ENCODE results near the gene AQP5.

Gene AQP5

DNA sequence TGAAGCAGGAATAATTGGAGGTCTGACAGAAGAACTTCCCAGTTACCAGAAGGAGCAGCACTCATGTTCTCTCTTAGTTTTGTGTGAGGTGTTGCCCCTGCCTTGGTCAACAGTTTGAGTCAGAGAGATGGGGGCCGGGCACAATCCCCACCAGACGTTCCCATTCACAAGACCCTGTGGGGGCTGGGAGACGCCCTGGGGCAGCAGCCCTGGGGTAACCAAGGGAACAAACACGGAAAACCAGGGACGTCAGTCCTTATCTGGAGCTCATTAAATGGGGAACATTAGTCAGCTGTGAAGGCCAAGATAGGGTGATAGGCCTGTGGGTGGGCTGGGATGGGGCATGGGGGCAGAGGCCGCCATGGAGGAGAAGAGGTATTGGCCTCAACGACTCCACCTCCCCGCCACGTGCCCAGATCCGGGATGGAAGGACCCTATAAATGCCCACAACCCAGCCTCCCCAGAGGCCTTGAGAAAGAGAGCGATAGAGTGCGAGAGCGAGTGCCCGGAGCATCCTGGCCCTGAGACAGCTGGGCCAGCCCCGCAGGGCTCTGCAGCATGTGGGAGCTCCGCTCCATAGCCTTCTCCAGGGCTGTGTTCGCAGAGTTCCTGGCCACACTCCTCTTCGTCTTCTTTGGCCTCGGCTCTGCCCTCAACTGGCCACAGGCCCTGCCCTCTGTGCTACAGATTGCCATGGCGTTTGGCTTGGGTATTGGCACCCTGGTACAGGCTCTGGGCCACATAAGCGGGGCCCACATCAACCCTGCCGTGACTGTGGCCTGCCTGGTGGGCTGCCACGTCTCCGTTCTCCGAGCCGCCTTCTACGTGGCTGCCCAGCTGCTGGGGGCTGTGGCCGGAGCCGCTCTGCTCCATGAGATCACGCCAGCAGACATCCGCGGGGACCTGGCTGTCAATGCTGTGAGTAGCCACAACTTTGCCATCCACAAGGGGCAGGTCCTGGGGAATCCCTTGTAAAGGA is 11.1 kb upstream of the AQP5 start, which contains the start of gene AQP2:
Gene AQP2 (plus strand): TSS at position 465 of the 979 bp plus-strand sequence. CDS start 94 bp downstream, at position 559.
- DNase-seq (ENCODE audit: low read depth in 2 of 2) = no peak

DNA sequence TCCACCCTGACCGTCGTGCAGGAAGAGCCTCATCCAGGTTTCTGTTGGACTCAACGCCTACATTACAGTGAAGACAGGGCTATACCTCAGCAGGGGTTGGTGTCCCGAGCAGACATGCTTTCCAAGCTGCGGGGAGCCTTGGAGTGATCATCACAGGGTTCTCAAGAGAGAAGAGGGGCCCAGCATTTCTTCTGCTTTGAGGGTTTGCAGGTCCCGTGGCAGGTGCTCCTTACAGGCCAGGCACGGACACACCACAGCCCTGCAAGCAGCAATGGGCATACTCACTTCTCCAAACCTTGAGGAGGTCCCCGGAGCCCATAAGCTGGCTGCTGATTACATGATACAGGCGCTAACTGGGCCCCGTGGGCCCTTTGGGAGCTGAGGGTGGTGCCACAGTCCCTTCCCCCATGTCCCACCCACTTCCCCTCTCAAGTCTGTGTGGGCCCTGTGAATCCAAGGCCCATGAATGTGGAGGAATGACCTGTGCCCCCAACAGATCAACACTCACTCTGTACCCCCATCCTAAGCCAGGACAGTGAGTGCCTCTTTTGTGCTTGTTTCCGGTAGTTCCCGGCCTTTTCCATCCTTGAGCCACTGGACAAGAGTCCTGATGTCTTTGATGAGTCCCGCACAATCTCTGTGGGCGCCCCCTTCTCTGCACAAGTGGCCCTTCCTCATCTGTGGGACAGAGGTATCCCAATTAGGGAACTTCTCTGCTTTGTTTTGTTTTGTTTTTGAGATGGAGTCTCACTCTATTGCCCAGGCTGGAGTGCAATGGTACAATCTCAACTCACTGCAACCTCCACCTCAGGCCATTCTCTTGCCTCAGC is 10.0 kb upstream of the AQP5 start:
- DNase-seq (ENCODE audit: low read depth in 2 of 2) = no peak

- no peak for DNase-seq (ENCODE audit: low read depth in 2 of 2)
Measured at GRCh38 chr12:49952391-49953055, 9.1 kb upstream of the AQP5 start.

GRCh38 chr12:49953151-49953550 is 8.5 kb upstream of the AQP5 start:
- no peak for DNase-seq (ENCODE audit: low read depth in 2 of 2)

DNA sequence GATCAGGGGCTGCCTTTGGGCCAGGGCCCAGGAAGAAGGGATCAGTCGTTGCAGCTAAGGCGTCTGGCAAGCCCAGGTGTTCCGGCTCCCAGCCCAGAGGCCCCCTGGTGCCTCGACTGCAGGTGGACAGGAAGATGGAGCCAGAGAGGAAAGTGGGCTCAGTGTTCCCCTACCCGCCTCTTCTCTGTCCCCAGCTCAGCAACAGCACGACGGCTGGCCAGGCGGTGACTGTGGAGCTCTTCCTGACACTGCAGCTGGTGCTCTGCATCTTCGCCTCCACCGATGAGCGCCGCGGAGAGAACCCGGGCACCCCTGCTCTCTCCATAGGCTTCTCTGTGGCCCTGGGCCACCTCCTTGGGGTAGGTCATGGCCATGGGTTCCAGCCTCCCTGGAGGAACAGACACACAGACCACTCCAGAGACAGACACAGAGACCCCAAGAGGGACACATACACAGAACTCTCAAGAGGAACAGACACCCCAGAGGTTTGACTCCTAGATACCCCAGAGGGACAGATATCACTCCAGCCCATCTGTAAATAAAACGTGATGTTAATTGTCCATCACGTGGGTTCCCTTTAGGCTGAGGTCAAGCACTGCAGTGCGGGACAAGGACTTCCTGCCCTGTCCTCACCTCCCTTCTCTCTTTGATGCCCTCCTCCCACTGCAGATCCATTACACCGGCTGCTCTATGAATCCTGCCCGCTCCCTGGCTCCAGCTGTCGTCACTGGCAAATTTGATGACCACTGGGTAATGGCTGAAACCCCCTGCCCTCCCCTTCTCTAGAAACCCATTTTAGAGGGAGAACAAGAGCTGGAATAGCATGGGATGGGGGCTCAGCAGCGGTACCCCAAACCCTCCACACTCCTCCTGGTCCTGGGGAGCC is 7.5 kb upstream of the AQP5 start:
- DNase-seq (ENCODE audit: low read depth in 2 of 2) = no peak

DNA sequence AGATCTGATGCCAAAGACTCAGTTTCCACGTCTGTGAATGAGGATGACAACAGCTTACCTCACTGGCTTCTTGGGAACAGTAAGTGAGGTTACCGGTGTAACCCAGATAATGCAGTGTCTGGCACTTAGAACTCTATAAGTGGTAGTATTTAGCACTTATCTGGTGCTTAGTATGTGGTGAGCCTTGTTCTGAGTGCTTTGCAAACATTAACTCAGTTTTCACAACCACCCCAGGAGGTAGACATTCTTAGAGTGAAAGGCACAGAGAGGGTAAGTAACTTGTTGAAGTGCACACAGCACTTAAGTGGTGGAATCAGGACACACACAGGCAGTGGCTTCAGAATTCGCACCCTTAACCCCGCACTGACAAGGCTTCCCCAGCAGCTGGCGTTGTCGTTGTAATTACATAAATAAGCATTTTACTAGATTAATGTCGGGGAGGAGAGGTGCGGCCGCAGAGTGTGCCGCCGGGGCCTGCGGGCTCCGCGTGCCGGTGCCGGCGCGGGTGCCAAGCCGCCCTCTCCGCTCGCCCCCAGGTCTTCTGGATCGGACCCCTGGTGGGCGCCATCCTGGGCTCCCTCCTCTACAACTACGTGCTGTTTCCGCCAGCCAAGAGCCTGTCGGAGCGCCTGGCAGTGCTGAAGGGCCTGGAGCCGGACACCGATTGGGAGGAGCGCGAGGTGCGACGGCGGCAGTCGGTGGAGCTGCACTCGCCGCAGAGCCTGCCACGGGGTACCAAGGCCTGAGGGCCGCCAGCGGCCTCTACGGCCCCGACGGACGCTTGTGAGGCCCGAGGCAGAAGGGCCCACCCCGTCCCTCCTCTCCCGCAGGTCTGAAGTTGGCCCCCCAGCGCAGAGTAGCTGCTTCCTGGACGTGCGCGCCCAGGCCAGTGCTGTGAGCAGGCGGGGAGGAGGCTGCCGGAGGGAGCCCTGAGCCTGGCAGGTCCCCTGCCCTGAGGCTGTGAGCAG is 6.5 kb upstream of the AQP5 start:
- no peak for DNase-seq (ENCODE audit: low read depth in 2 of 2)

- no peak for DNase-seq (ENCODE audit: low read depth in 2 of 2)
Measured at GRCh38 chr12:49955899-49956662, 5.6 kb upstream of the AQP5 start.

DNA sequence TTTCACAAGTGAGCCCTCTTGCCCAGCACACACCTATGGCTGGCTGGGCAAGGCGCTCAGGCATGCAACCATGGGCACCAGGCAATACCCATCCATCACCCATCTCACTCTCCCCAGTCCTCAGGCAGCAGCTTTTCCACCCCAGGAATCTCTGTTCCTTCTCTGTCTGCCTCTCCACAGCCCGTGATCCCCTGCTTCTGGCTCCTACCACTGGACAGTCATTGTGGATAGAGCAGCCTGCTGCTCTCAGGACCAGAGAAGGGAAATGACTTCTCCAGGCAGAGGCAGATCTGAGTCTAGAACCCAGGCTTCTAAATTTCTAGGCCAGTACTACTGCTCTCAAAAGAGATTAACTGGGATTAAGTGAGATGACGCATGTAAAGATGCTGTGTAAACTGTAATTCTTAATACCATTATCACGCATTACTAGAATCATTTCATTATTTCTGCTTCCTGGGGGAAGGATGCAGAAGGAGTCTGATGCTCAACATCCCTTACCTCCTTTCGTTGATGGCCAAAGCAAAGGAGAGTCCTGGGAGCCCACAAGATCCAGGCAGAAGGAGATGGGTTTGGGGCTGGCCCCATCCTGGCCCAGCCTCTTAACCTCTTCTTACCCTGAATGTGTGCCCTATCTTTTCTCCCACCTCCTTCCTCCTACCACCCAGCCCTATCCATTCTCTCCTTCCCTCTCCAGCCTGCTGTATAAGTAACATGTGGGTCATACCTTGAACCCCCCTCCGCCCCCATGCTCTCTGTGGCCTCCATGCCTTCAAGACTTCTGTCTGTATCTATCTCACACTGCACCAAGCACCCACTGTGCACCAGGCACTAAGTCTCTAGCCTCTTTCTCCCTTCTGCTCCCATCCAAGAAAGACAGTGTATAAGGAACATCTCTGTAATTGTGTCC is 4.8 kb upstream of the AQP5 start:
- no peak for DNase-seq (ENCODE audit: low read depth in 2 of 2)

DNA sequence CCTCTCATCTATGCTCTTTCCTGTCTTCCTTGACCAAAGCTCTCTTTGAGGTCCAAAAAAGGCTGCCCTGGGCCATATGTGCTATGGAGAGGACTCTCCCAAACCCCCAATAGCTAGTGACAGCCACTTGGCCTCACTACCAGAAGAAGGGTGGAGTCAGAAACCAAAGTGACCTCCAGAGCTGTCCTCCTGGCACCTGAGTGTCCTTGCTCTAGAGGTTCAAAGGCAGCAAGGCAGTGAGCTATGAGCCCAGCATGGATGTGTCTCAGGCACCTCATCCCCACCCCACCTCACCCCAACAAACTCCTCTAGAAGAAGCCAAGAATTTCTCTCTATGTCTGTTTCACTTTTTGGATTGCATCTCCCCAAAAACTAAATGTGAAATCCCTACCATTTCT is 4.1 kb upstream of the AQP5 start:
- DNase-seq (ENCODE audit: low read depth in 2 of 2) = no peak

DNA sequence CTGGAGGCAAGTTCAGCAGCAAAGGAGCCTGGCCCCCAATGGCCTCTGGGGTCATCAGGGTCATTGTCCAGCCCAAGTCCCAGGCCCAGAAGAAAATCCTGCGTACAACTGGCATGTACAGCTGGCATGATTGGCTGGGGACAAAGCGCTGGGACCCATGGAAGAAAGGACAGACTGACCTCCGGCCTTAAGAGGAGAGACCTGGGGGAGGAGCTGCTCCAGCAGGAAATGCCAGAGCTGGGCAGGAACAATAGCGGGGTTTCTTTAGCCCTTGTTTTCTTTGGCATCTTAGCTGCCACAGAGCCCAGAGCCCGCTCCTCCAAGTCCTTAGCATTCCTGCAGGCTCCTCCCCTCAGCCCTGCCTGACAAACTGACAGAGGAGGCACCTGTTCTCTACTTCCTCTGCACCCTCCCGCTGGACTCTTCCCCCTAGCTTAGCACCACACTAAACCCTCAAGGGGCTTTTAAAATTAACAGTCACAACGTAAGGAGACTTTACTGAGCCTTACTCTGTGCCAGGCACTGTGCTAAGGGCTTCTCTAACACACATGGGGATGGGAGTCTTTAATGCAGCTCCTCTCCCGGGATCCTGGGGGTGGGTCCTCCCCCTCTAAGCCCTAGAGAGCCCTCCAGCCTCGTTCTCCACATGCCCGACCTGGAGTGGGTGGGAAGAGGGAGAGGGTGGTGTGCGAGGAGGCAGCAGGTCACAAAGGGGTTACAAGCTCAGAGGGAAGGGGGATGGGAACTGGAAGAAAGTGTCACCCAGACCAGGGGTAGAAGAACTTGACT is 1.8 kb upstream of the AQP5 start:
- DNase-seq (ENCODE audit: low read depth in 2 of 2) = no peak

GRCh38 chr12:49960474-49961110 is 1.1 kb upstream of the AQP5 start:
- no peak for DNase-seq (ENCODE audit: low read depth in 2 of 2)

DNA sequence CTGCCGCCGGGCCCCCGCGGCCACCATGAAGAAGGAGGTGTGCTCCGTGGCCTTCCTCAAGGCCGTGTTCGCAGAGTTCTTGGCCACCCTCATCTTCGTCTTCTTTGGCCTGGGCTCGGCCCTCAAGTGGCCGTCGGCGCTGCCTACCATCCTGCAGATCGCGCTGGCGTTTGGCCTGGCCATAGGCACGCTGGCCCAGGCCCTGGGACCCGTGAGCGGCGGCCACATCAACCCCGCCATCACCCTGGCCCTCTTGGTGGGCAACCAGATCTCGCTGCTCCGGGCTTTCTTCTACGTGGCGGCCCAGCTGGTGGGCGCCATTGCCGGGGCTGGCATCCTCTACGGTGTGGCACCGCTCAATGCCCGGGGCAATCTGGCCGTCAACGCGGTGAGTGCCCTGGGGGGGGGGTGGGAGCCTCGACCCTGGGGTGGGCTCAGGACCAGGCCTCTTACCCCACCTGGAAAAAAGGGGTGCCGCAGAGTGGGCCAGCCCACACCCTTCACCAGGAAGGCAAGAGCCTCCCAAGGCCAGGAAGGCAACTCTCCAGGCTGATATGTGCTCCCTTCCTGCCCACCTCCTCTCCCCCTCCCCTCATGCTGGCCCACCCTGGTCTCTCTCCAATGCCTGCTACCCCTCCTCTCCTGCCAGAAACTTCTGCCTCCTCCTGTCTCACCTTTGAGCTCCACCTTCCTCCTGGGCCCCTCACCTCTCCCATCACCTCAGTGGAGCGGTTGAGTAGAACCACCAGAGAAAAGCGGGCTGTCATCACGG is 507 bp downstream of the AQP5 start:
- DNase-seq (ENCODE audit: low read depth in 2 of 2) = no peak

GRCh38 chr12:49962861-49963765 is 1.4 kb downstream of the AQP5 start:
- no peak for DNase-seq (ENCODE audit: low read depth in 2 of 2)

DNA sequence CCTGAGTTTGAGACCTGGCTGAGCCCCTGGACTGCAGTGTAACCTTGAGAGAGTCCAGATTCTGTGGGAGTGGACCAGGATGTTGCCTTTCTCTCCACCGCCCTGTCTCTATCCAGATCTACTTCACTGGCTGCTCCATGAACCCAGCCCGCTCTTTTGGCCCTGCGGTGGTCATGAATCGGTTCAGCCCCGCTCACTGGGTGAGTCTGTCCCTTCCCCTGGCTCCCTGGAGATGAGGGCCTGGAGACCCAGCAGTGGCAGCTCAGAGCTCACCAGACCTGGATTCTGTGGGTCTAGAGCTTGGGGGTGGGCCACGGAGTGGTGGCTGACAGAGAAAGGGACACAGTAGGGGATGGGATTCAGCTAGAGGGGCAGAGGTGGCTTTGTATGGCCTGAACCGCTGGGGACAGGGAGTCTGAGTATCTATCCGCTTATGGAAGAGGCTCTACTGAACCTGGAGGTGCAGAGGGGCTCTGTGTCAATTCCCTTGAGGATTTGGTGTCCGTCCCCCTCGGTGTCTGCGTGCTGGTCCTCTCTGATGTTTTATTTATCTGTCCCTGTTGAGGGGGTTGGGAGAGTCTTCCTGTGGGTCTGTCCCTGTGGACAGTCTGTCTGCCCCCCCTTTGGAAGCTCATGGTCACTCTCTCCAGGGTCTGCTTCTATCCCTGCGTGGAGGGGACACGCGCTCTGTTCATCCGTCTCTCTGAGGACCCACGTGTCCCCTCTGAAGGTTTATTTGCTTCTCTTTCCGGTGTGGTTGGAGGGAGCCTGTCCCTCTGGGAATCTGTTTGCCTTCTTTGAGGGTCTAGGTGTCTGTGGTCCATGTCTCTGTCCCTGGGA is 2.5 kb downstream of the AQP5 start:
- no peak for DNase-seq (ENCODE audit: low read depth in 2 of 2)
